ENCODE results near the gene PRPF38A.

PRPF38A gene

GRCh38 chr1:52400131-52400530, 4.3 kb upstream of the PRPF38A start:
- DNase-seq, result no peak

DNA sequence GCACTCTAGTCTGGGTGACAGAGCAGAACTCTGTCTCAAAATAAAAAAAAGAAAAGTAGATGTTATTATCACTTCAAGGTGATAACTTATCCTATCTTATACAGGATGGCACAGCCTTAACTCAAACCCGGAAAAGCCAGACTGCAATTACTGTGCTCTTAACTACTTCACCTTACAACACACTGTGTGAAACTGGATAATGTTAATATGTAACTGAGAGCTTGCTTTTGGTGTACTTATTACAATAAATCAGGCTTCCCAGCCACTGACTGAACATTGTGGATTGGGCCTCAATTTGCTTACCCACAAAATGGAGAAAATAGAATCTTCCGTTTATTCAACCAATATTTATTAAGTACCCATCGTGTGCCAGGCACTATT, 1.6 kb upstream of the PRPF38A start:
- no peak for DNase-seq

DNA sequence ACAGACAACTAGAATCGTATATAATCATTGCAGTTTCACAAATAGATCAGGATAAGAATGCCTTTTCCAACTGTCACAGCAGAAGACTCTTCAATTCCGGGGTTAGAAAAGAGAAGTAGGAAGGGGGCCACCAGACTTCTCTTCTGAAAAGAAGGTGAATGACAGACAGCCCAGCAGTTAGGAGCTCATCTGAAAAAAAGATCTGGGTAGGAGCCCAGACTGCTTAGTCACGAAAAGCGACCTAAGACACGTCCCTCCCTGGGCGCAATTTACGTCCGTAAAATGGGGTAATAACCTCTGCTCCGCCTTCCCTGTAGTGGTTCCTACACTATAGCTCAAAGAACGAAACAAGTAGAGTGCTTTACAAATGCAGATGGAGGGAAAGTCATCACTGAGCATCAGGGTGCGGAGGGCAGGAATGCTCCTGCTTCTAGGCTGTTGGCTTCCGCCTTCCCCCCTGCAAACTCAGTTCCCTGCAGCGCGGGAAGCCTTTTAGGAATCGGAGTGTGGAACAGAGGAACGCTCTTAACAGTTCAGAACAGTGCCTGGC, 761 bp upstream of the PRPF38A start:
- peak; percentile 49 for DNase-seq

DNA sequence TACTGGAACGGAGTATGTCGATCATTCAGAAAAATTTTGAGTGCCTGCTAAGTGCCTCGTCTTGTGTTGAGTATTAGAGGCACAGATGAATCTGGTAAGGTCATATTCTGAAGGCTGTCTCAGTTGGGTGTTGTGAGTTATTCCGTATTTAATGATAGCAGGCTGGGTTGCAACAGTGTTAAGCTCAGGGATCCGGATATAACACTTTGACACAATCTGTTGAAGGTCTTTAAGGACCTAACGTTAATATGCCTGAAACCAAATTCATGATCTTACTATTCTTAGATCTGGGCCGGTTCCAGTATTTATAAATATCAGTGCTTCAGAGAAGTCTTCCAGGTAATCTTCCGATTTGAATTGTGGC, 555 bp downstream of the PRPF38A start:
- DNase-seq, result no peak

DNA sequence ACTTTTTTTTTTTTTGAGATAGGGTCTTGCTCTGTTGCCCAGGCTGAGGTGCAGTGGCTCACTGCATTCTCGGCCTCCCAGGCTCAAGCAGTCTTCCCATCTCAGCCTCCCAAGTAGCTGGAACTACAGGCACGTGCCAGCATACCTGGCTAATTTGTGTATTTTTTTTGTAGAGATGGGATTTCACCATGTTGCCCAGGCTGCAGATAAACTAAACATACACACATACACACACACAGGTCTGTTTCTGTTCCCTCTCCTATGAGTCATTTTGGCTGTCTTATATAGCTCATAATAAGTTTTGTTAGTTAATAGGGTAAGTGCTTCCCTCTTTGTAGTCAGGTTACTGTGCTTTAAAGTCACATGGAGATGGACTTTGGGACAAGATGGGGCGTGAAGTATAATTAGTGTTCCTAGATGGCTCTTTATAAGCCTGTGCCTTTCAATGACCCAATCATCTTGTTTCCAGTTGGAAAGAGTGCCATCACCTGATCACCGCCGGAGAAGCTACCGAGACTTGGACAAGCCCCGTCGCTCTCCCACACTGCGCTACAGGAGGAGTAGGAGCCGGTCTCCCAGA, 9.1 kb downstream of the PRPF38A start:
- DNase-seq, result no peak

DNA sequence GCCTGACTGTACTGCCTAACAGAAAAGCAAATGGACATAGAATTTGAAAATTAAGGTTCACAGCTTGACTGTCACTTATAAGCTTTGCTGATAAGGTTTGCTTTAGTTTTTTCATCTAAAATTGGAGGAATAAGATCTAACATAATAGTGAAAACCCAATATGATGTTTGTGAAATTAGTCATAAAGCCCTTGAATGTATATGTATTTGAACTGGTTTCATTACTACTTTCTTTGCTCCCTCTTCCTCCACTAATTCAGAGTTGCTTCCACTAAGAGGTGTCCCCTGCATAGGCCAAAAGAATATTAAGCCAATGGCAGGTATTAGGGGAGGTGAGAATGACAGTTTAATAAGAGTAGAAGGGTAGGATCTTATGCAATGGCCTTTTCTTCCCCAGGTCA, 10.5 kb downstream of the PRPF38A start:
- no peak for DNase-seq

GRCh38 chr1:52416811-52417210, 12.4 kb downstream of the PRPF38A start:
- DNase-seq, result no peak

GRCh38 chr1:52420713-52421112, 16.3 kb downstream of the PRPF38A start:
- DNase-seq, result no peak

- no peak for DNase-seq
These were observed 18.7 kb downstream of the PRPF38A start for GRCh38 chr1:52423055-52423454.

DNA sequence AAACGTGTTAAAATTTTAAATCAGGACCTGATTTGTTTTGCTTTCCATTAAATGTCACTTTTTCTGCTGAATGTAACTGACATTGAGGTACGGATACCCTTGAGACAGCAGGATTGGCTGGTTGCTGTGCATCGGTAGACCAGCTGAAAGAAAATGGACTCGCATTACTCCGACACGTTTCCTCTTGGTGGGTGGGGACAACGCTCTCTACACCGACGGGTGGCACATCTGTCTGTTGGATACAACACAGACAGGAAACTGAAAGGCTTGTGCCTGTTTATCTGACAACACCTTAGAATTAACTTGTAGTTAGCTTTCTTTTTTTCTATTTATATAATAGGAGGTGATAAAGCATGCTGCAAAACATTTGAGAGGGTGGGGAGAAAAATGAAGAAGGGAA, 19.4 kb downstream of the PRPF38A start:
- DNase-seq, result no peak

- DNase-seq, result no peak
These were observed 19.8 kb downstream of the PRPF38A start for GRCh38 chr1:52424231-52424636.

DNA sequence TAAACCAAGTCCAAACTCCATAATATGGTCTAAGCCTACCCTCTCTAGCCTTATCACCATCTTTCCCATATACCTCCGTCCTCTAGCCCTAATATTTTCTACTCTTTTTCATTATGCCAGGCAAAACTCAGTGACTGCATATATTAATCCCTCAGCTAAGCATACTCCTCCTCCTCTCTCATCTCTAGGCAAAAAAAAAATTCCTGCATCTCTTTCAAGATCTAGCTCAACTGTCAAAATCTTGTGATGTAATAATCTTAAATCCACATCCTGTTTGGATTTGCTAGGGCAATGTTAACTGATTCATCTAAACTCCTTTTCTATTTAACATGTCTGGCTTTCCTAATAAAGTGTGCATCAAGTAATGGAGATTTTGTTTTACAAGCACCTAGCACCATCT, 20.4 kb downstream of the PRPF38A start:
- DNase-seq, result no peak

DNA sequence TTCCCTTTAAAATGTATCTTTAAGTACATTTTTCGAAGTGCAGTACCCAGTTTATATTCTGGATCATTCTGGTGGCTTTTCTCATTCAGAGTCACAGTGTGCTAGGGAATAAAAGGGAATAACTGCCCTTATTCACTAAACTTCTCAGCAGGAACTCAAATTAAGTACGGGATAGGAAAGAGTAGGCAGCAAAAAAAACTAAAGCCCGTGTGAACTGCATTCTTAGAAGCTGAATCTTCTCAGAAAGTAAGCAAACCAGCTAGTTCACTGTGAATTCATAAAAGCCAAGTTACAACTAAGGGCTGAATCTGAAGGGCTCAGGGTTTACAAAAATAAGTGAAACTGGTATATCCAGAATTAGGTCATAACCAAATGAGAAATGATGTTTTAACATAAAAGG, 22.0 kb downstream of the PRPF38A start:
- DNase-seq, result no peak

DNA sequence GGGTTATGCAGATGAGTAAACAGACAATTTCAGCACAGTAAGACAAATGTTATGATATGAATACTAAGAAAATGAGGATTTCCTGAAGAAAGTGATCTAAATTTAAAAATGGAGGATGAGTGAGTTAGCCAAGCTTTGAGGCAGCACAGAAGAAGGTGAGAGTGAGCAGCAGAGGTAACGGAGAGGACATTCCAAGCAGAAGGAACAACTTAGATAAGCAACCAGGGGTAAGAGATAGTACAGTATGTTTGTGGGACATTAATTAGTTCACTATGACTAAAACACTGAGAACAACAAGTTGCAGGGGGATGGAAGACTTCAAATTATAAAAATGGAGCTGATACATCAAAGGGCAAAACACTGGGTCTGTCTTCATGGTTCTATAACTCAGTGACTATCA, 22.8 kb downstream of the PRPF38A start:
- no peak for DNase-seq

- DNase-seq, result no peak
These were observed 28.4 kb downstream of the PRPF38A start for GRCh38 chr1:52432807-52433206.

DNA sequence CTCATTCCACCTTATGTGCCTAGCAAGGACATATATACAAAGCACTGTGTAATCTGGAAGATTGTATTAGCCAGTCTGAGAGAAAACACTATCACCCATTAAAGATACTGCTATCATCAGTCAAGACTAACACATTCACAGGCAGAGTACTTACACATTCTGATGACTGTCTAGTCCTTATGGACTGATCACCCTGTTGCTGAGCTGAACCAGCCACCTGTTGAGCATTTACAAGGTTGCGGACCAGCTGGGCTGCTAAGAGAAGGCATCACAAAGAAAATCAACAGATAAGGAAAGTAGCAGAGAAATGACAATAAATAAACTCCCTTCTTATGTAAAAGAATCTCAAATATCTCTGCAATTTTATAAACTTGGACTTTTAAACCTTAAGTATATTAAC, 30.8 kb downstream of the PRPF38A start:
- no peak for DNase-seq

GRCh38 chr1:52435650-52436049, 31.2 kb downstream of the PRPF38A start:
- no peak for DNase-seq

DNA sequence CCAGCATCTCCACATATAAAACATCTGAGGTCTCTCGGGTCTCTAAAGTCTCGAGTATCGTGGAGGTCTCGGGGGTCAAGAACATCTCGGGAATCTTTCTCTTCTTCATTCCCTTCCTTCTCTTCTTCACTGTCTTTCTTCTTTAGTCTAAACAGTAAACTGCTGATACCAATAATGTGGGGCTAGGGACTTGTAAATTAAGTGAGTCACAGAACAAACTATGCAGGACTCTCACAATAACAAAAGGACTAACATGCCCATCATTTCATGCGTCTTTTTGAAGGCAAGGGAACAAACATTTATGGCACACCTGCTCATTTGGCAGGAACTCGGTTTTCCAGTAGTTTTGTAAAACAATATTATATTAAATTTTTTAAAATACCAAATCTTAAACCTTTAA, 32.4 kb downstream of the PRPF38A start:
- no peak for DNase-seq

GRCh38 chr1:52439976-52440375, 35.6 kb downstream of the PRPF38A start:
- no peak for DNase-seq

DNA sequence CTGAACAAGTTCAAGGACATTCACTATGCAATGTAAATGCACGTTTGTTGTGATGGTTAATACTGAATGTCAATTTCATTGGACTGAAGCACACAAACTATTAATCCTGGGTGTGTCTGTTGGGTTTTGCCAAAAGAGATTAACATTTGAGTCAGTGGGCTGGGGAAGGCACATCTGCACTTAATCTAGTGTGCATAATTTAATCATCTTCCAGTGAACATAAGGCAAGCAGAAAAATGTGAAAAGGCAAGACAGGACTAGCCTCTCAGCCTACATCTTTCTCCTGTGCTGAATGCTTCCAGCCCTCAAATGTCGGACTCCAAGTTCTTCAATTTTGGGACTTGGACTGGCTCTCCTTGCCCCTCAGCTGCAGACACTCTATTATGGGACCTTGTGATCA, 40.1 kb downstream of the PRPF38A start:
- no peak for DNase-seq

- DNase-seq, result no peak
These were observed 49.7 kb downstream of the PRPF38A start for GRCh38 chr1:52454127-52454526.

DNA sequence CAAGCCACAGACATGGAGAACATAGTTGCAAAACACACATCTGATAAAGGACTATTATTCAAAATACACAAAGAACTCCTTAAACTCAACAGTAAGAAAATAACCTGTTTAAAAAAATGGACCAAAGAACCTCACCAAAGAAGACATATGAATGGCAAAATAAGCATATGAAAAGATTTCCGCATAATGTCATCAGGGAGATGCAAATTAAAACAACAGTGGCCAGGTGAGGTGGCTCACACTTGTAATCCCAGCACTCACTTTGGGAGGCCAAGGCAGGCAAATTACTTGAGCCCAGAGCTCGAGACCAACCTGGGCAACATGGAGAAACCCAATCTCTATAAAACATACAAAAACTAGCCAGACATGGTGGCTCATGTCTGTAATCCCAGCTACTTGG, 50.4 kb downstream of the PRPF38A start:
- DNase-seq, result no peak

- DNase-seq, result no peak
These were observed 51.3 kb downstream of the PRPF38A start for GRCh38 chr1:52455686-52456085.

GRCh38 chr1:52460694-52461093, 56.3 kb downstream of the PRPF38A start:
- no peak for DNase-seq

DNA sequence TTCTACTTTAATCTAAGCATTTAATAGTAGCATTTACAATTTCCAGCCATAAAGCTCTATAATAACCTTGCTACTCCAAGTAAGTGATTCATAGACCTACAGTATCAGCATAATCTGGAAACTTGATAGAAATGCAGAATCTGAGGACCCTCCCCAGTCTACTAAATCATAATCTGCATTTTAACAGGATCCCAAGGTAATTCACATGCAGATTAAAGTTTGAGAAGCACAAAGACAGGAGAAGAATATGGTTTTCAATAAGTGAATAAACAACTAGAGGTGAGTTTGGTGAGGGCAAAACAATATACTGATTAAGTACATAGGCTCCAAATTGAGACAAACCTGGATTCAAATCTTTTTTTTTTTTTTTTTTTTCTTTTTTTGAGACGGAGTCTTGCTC, 57.4 kb downstream of the PRPF38A start:
- DNase-seq, result no peak

- no peak for DNase-seq
These were observed 59.5 kb downstream of the PRPF38A start for GRCh38 chr1:52463891-52464290.
